ENCODE data around the gene CFC1.
"Not testable (repeated sequence)": the region's sequence is repeated elsewhere in the genome, so short reads cannot be mapped to it uniquely, and the experiment has no call there.

Gene CFC1

GRCh38 chr2:130599393-130599792, at the start of gene CFC1:
Gene CFC1 (minus strand): TSS chr2:130599575. CDS start chr2:130599287, 288 bp downstream.
- DNase-seq: not testable (repeated sequence)

GRCh38 chr2:130641688-130642087, 42.3 kb upstream of the CFC1 start:
- not testable (repeated sequence) for DNase-seq

GRCh38 chr2:130638973-130639372, 39.6 kb upstream of the CFC1 start:
- DNase-seq: not testable (repeated sequence)

- not testable (repeated sequence) for DNase-seq
These were observed 29.6 kb upstream of the CFC1 start for GRCh38 chr2:130628784-130629475.

- not testable (repeated sequence) for DNase-seq
These were observed 11.8 kb upstream of the CFC1 start, which contains the start of gene POTEJ for GRCh38 chr2:130611140-130611539. Gene POTEJ (plus strand): TSS chr2:130611440. CDS start chr2:130611533, 93 bp downstream.

GRCh38 chr2:130610486-130610885, 11.1 kb upstream of the CFC1 start:
- DNase-seq: not testable (repeated sequence)

- DNase-seq: not testable (repeated sequence)
These were observed 9.9 kb upstream of the CFC1 start for GRCh38 chr2:130609002-130609920.

- not testable (repeated sequence) for DNase-seq
These were observed 9.1 kb upstream of the CFC1 start for GRCh38 chr2:130608276-130609001.

- not testable (repeated sequence) for DNase-seq
These were observed 2.4 kb upstream of the CFC1 start for GRCh38 chr2:130601648-130602302.

GRCh38 chr2:130599926-130600325, 551 bp upstream of the CFC1 start:
- not testable (repeated sequence) for DNase-seq

- not testable (repeated sequence) for DNase-seq
These were observed 912 bp downstream of the CFC1 start for GRCh38 chr2:130598463-130598862.

- not testable (repeated sequence) for DNase-seq
These were observed 1.4 kb downstream of the CFC1 start for GRCh38 chr2:130597994-130598393.

- not testable (repeated sequence) for DNase-seq
These were observed 2.6 kb downstream of the CFC1 start for GRCh38 chr2:130596757-130597156.

- not testable (repeated sequence) for DNase-seq
These were observed 5.4 kb downstream of the CFC1 start for GRCh38 chr2:130594011-130594410.

- DNase-seq: not testable (repeated sequence)
These were observed 6.5 kb downstream of the CFC1 start for GRCh38 chr2:130592791-130593414.

GRCh38 chr2:130590842-130591359, 8.5 kb downstream of the CFC1 start:
- not testable (repeated sequence) for DNase-seq

GRCh38 chr2:130590170-130590841, 9.1 kb downstream of the CFC1 start:
- not testable (repeated sequence) for DNase-seq

GRCh38 chr2:130588688-130589458, 10.5 kb downstream of the CFC1 start:
- not testable (repeated sequence) for DNase-seq

GRCh38 chr2:130584726-130585125, 14.6 kb downstream of the CFC1 start:
- DNase-seq: not testable (repeated sequence)

- DNase-seq: not testable (repeated sequence)
These were observed 15.8 kb downstream of the CFC1 start for GRCh38 chr2:130583582-130583981.
